ENCODE results near the gene SLC39A11. TPM values are rescaled to one million over a fixed set of nuclear protein-coding genes. Genes with fewer than 3 reads are reported as not detected.

Gene SLC39A11
- total RNA-seq, 1 donor from 2014 or later = 26.0 TPM

- H3K4me3 Mint-ChIP-seq = no peak overlapping the region
- H3K27me3 Mint-ChIP-seq (ENCODE audit: low read depth) = no peaks in the 10 kb centered on the region
- no peaks in the 10 kb centered on the region for H3K4me1 Mint-ChIP-seq
- no peak for TF ChIP-seq CTCF (IDR thresholded peaks at IDR 0.05; ENCODE audit: unreplicated experiment)
- no peak for DNase-seq (ENCODE audit: low spot score in 2 of 2, unreplicated experiment in 2 of 2)
- H3K36me3 Mint-ChIP-seq = peaks cover 7% of the 10 kb centered on the region
- H3K27ac Mint-ChIP-seq = no peak overlapping the region
- H3K9me3 Mint-ChIP-seq = peaks cover 15% of the 10 kb centered on the region
Observed at GRCh38 chr17:72794152-72794551, 298.3 kb downstream of the SLC39A11 start.

- peaks cover under 1% of the 10 kb centered on the region for H3K36me3 Mint-ChIP-seq
Observed at GRCh38 chr17:72792771-72793170, 299.7 kb downstream of the SLC39A11 start.

GRCh38 chr17:72790190-72790589 is 302.3 kb downstream of the SLC39A11 start:
- no peaks in the 10 kb centered on the region for H3K4me1 Mint-ChIP-seq
- DNase-seq (ENCODE audit: low spot score in 2 of 2, unreplicated experiment in 2 of 2) = no peak
- no peak overlapping the region for H3K4me3 Mint-ChIP-seq
- no peak for TF ChIP-seq CTCF (IDR thresholded peaks at IDR 0.05; ENCODE audit: unreplicated experiment)
- peaks cover 4% of the 10 kb centered on the region for H3K9me3 Mint-ChIP-seq
- H3K36me3 Mint-ChIP-seq = no peaks in the 10 kb centered on the region
- H3K27ac Mint-ChIP-seq = no peak overlapping the region
- H3K27me3 Mint-ChIP-seq (ENCODE audit: low read depth) = no peaks in the 10 kb centered on the region

More at GRCh38 chr17:72792771-72793170, 299.7 kb downstream of the SLC39A11 start:
- no peaks in the 10 kb centered on the region for H3K27me3 Mint-ChIP-seq (ENCODE audit: low read depth)
- no peak overlapping the region for H3K4me3 Mint-ChIP-seq
- H3K4me1 Mint-ChIP-seq = no peaks in the 10 kb centered on the region
- no peak for DNase-seq (ENCODE audit: low spot score in 2 of 2, unreplicated experiment in 2 of 2)
- no peak for TF ChIP-seq CTCF (IDR thresholded peaks at IDR 0.05; ENCODE audit: unreplicated experiment)
- H3K9me3 Mint-ChIP-seq = peaks cover 5% of the 10 kb centered on the region
- no peak overlapping the region for H3K27ac Mint-ChIP-seq

- peaks cover 4% of the 10 kb centered on the region for H3K9me3 Mint-ChIP-seq
- no peak overlapping the region for H3K4me3 Mint-ChIP-seq
- no peaks in the 10 kb centered on the region for H3K4me1 Mint-ChIP-seq
- no peak overlapping the region for H3K27ac Mint-ChIP-seq
- H3K36me3 Mint-ChIP-seq = no peaks in the 10 kb centered on the region
- H3K27me3 Mint-ChIP-seq (ENCODE audit: low read depth) = no peaks in the 10 kb centered on the region
- TF ChIP-seq CTCF (IDR thresholded peaks at IDR 0.05; ENCODE audit: unreplicated experiment) = no peak
- DNase-seq (ENCODE audit: low spot score in 2 of 2, unreplicated experiment in 2 of 2) = no peak
Observed at GRCh38 chr17:72789711-72790110, 302.8 kb downstream of the SLC39A11 start.

GRCh38 chr17:72788950-72789585 is 303.4 kb downstream of the SLC39A11 start:
- DNase-seq (ENCODE audit: low spot score in 2 of 2, unreplicated experiment in 2 of 2) = no peak
- no peak for TF ChIP-seq CTCF (IDR thresholded peaks at IDR 0.05; ENCODE audit: unreplicated experiment)
- Mint-ChIP-seq H3K36me3 (no peaks in the 10 kb centered on the region), H3K27ac (no peak overlapping the region), H3K9me3 (peaks cover 4% of the 10 kb centered on the region), H3K4me3 (no peak overlapping the region), H3K27me3 (ENCODE audit: low read depth) (no peaks in the 10 kb centered on the region), H3K4me1 (no peaks in the 10 kb centered on the region)
